ENCODE data around the gene UBAC2.
"Not testable (repeated sequence)": the region's sequence is repeated elsewhere in the genome, so short reads cannot be mapped to it uniquely, and the experiment has no call there.

Gene UBAC2

DNA sequence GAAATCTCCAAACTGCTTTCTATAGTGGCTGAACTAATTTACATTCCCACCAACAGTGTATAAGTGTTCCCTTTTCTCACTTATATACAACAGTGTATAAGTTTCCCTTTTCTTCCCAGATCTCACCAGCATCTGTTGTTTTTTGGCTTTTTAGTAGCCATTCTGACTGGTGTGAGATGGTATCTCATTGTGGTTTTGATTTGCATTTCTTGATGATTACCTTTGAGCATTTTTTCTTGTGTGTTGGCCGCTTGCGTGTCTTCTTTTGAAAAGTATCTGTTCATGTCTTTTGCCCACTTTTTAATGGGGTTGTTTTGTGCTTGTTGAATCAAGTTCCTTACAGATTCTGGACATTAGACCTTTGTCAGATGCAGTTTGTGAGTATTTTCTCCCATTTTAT is 49.0 kb downstream of the UBAC2 start:
- DNase-seq: not testable (repeated sequence)

DNA sequence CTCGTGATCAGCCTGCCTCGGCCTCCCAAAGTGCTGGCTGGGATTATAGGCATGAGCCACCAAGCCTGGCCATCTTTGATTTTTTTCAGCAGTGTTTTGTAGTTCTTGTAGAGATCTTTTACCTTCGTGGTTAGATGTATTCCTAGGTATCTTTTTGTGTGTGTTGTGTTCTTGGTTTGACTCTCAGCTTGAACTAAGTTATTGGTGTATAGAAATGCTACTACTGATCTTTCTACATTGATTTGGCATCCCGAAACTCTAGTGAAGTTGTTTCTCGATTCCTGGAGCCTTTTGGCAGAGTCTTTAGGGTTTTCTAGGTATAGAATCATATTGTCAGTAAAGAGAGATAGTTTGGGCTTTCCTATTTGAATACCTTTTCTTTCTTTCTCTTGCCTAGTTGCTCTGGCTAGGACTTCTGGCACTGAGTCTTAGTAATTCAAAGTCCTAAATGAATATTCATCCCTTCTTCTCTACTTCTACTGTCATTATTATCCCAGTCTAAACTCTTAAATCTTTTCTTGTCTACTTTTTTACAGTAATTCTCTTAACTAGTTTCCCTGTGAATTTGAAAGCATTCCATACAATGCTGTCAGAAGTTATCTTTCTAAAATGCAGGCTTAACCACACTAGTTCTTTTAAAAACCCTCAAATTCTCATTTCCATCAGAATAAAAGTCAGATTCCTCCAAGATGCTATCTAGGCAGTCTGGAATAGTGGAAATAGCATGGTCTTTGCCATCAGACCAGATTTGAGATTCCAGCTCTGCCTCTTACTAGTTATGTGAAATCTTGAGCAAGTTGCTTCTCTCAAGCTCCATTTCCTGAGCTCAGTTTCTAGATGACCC is 50.5 kb downstream of the UBAC2 start:
- DNase-seq: no peak

DNA sequence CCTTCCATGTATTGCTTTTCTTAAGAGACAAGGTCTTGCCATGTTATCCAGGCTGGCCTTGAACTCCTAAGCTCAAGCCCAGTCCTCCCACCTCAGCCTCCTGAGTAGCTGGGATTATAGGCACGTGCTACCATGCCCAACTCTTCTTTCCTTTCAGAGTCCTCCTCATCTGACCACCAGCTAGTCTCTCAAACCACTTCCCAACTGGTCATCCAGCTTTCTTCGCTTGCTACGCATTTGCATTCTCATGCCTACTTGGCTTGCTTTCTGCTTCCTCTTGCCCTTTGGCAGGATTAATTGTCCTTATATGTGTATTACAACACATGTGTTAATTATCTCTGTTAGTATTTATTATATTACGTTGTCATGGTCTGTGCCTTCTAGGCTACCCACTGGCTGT is 51.3 kb downstream of the UBAC2 start:
- DNase-seq: no peak

DNA sequence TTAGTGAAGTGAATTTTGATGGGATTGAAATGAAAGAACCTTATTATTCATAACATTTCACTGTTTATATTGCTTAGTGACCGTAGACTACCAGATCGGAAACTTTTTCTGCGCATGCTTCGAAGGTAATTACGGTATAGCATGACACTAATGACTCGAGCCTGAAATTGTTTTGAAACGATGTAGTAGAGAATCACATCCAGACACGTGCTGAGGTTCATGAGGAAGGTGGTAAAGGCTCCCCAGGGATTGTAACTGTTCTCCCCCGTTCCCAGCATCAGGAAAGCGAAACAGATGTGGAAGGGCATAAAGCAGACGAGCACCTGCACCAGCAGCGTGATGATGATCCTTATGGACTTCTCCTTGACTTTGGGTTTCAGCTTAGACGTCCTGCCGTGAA is 54.2 kb downstream of the UBAC2 start:
- DNase-seq: no peak

DNA sequence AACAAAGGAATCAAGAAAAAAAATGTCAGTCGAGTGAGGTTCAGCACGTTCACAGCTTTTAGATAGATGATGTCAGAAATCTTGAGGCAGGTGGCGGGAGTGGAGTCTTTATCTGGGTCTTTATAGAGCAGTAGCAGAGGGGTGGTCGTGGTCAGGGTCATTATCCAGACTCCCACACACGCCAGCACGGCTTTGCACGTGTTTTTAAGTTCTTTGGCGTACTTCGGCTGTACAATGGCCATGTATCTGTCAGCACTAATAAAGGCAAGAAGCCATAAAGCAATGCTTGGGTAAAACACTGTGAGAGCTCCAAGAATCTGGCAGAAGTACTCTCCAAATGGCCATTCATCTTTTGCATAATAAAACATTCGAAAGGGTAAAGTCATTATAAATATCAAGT is 54.6 kb downstream of the UBAC2 start:
- DNase-seq: no peak

DNA sequence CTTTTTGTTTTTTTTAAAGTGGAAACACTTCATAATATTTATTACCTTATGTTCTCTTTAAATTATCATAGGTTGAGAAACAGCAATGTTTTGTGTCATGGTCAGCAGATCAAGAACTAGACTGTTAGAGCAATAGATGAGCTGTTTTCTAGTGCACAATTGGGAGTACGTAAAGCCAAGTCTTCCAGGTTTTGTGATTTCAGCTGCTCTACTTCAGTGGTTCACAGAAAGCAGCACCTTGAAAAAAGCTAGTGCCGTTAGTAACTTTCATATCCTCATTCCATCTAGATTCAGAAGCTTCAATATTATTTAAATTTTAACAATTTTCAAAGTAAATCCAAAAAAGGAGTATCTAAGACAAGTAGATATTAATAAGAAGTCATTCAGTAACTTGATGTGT is 55.6 kb downstream of the UBAC2 start:
- no peak for DNase-seq

DNA sequence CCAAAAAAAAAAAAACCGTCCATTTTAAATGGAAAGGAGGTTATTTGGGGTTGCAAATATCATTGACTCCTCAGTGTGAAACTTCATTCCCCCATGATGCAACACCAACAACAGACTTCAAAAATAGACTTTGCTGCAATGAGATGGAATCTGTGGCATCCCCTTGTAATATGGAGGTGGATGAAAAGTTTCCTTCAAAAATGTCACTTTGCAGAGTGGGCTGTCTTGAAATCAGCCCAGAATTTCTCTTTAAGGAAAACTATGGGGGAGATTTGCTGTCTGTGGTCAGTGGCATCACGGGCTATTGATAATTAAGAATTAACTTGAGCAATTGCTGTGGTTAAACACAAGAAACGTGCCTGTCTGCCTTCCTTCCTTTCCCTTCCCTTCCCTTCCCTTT is 56.1 kb downstream of the UBAC2 start:
- DNase-seq: no peak

DNA sequence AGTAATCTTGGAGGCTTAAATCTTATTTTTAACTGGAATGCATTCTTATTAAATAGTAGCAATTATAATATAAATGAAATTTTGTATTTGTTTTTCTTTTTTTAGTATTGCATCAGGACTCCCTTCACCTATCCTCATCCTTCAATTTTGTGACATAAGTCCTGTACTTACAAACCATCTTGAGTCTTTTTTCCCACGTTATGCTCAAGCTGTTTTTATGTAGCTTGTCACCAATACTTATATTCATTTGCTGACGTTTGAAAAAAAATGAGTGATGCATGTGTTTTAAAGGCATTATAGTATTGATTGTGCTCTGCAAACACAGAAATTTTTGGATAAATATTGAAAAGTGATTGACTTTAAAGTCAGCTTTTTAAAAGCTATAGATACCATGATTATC is 56.6 kb downstream of the UBAC2 start:
- no peak for DNase-seq

DNA sequence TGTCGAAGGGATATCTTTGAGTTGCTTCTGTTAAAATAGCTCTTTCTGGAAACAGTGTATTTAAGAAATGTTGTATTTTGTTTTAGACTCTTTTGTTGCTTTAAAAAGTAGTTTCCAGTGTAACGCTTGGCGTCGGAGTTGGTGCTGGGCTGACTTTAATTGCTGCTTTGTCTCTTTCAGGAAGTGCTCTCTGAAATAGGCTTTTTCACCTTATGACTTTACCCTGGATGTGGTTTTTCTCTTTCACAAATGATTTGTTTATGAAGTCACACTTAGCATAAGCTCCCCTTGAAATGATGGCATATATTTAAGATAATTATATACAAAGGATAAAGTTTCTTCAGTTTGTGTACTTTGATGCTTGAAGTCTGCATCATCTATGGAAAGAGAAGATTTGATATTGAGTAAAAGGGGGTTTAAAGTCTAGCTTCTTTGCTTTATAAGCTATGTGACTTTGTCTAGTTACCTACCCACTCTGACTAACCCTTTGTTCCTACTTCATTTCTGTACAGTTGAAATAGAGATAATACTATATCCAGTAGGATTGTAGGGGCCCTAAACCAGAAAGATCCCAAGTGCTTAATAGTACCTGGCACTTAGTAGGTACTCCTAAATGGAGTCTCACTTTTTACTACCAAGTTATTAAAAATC is 57.7 kb downstream of the UBAC2 start, which contains the start of gene GPR18:
Gene GPR18 (minus strand): TSS at position 170 of the 651 bp plus-strand sequence. CDS start 2,507 bp downstream, outside the sequence.
- no peak for DNase-seq

DNA sequence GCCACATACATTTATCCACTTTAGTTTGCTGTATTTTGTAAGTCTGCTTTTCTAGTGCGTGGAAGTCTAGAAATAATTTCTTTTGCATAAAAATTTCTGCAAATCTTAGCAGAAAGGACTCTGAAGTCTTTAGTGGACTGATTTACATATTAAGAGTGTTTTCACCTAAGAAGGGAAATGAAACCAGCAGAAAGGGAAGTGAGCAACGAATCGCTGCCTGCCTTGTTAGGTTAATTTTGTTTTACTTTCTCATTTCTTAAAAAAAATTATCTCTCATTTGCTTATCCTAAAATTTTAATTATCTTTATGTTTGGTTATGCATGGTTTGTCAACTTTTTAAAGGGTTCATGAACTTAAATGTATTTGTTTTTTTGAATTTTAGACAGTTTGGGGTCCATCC is 58.3 kb downstream of the UBAC2 start:
- DNase-seq: no peak

DNA sequence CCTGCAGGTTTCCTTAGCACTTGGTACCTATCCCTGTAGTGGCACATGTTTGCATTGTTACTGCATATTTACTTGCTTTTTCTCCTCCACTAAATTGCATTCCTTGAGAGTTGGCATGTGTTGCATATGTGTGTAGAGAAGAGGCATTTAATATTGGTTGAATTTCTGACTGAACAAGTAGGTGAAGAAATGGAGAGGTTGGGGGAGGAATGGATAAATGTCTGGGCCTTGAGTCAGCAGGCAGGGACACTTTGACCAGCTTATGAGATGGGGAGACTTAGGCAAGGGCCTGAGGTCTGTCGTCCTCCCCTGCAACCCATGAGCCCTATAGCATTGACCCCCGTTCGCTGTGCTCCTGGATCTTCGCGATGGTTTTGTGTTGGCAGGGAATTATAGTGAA is 59.6 kb downstream of the UBAC2 start:
- DNase-seq: no peak

DNA sequence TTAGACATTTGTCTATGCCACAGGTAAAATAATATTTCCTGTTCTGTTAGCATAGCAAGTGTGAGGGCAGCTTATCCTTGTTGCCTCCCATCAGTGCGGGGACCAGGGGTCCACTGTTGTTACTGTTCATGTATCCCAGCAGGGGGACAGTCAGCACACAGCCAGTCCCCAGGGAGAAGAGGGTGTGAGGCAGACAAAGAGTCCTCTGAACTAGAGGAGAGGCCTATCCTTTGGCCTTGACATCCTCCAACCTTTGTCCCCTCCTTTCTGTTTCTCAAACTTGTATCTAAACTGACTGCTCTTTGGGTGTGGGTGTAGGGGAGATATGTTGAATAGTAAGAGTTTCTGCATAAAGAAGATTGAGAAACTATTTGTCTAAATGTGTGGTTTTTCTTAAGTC is 60.4 kb downstream of the UBAC2 start:
- no peak for DNase-seq

DNA sequence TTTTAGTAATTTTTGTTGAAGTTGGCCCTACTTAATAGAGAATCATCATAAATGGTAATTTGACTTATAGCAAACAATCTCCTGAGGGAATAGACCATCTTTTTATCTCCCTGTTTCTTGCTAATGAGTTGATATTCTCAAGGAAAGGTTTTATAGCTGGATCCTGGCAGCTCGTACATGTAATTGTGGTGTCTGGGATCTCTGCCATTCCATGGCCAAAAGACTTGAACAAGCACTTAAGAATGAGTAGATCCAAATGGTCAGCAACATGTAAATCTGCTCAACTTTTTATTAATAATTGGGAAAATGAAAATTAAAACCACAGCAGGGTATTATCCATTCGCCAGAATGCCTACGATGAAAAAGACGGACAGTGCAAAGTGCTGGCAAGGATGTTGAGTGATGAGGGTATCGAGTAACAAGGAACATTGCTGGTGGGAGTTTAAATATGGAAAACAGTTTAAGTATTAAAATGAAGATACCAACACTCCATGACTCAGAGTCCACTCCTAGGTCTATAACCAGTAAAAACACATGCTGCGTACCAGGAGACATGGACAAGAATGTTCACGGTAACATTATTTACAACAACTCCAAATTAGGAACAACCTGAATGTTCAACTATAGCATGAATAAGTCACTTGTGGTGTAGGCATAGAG is 62.6 kb downstream of the UBAC2 start:
- no peak for DNase-seq

DNA sequence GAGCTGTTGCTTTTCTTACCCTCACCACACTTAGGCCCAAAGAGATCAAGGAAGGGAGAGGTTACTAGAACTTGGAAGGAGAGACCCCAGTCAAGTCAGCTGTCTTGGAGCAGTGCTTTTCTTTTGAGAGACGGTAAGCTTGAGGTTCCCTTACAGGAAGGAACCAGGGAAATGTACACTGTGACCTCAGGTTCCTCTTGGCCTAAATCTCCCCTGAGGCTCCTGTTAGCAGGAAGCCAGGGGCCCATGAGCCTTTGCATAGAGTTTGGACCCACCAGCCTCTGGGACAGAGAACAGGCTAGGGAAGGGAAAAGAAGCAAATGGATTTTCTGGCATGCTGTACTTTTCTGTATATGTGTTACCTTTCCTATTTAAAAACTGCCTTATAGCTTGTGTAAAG is 63.4 kb downstream of the UBAC2 start:
- no peak for DNase-seq

DNA sequence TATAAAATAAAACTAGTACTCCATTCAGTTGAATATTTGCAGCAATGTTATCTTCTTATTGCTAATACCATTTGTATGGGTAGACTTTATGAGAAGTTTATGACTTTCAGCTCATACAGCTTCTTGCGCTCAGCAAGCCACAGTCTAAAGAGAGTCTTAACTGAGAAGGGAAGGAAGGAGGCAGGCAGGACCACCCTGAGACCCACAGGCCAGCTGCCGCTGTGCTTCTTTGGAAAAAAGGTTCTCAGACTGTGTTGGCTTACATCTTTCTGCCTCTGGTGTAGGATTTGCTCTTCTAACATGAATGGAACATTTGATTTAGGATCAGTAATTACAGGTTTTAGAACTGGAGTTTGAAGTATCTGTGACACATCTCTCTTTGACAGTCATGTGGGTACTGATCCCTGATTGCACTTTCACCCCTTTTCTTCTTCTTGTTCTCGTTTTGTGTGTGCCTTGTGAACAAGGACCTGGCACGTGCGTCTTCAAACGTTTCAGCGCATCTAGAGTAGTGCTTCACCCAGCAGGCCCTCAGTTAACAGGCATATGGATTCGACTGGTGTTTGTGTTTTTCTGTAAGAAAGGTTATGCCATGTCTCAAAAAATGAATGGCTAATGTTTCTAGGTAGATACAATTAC is 64.6 kb downstream of the UBAC2 start:
- DNase-seq: no peak

DNA sequence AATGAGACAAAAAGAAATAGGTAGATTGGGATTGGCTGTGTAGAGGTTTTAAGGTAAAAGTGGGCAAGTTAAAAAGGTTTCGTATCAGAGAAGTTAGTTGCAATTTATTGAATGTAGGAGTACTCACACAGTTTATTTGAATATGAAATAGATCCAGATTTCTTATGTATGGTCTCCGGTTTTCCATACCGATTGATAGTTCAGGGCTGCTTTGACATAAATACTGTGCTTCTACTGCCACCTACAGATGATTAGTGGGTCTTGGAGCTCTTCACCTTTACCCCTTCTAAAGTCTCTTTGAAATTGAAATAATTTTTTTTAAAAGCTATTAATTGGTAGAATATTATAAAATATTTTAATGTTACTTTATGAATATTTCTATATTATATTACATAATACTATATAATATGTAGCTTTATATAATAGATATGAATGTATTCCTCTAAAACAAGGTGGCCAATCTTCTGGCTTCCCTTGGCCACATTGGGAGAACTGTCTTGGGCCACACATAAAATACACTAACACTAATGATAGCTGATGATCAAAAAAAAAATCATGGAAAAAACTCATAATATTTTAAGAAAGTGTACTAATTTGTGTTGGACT is 65.3 kb downstream of the UBAC2 start:
- DNase-seq: peak; percentile 60 to 65

DNA sequence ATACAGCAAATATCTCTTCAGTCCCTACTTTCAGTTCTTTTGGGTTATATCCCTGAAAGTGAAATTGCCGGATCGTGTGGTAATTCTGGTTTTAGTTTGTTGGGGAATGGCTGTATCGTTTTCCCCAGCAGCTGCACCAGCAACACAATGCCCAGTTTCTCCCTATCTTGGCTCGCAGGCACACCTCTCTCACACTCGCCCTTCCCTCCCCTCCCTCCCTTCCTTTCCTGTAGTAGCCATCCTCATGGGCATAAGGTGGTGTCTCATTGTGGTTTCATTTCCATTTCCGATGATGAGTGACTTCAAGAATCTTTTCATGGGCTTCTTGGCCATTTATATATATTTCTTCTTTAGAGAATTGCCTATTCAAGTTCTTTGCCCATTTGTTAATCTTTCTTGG is 66.2 kb downstream of the UBAC2 start:
- no peak for DNase-seq

DNA sequence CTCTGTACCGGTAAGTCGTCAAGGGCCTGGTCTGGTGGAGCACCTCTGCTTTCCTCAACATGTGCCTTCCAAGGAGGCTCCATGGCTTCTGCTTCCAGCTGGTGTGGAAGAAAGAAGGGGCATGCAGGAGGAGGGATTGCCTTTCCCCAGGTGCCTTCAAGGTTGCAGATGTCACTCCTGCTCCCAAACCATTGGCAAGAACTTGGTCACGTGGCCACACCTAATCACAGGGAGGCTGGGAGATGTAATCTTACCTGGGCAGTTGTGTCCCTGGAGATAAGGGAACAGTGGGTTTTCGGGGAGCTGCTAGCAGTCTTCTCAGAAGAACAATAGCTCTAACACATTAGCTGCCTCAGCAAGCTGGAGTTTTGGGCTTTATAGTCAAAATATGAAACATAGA is 67.3 kb downstream of the UBAC2 start:
- DNase-seq: no peak

DNA sequence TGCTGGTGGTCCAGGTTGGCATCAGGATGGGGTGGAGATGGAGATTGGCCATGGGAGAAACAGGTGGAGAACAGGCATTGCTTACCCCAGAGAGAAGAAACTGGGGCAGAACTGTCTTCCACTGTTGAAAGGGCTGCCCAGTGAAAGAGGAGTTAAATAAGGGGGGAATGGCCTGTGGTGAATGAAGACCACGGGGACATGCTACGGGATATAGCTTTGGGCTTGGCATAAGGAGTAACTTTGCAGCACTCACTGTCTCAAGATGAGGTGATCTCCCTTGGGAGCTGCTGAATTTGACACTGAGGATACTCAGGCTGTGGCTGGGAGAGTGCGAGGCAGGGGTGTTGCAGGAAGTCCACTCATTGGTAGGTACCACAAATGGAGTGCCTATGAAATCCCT is 68.2 kb downstream of the UBAC2 start:
- DNase-seq: no peak

DNA sequence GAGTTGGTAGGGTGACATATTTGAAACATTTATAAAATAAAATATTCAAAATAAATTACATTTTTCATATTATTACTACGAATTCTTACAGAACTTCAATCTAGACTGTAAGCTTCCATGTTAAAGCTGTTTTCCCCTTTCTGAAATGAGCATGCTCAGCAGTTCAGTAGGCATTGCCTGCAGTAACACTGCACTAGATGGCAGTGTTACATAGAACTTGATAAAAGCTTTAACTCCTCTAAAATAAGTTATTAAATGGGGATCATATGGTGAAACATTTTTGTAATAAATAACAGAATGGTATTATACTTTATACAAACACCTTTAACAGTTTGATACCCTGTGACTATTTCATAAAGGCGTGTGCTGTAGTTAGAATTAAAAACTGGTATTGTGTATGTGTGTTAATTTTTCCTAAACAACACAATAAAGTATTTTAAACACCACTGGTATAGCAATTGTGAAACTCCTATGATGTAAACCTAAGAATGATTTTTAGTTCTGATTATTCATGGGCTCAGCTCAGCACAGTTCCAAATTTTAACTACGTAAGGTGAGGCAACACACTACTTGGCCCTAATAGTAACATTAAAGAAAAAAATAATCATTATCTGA is 69.1 kb downstream of the UBAC2 start:
- DNase-seq: peak; percentile 35 to 39

DNA sequence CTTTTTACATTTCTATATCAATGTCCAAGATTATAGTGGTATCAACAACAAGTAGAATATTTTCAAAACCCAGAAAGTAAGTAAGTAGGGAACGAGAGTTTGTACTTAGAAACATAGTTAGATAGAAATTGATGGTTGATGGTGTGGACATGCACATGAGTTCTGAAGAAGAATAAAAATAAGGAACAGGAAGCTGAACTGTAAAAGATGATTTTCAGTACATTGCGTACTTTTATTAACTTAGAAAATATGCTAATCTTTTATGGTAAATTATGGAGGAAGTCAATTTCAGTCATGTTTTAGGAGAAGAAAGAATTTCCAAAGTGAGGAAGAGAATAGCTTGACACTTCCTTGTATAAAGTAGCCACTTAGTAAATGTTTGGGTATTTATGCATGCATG is 69.9 kb downstream of the UBAC2 start:
- DNase-seq: no peak

DNA sequence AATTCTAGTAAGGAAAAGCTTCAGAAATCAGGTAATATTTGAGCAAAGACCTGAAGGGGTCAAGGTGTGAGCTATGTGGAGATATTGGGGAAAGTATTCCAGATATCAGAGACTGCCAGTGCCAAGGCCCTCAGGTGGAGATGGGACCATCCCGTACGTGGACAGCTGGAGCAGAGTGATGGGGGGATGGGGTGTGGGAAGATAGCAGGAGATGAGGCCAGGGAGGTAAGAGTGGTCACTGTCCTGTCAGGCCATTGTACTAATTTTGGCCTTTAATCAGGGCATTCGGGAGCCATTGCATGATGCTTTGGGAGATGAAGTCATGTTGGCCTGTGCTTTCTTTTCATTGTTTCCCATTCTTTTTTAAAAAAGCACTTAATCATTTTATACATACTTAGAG is 70.6 kb downstream of the UBAC2 start:
- no peak for DNase-seq

DNA sequence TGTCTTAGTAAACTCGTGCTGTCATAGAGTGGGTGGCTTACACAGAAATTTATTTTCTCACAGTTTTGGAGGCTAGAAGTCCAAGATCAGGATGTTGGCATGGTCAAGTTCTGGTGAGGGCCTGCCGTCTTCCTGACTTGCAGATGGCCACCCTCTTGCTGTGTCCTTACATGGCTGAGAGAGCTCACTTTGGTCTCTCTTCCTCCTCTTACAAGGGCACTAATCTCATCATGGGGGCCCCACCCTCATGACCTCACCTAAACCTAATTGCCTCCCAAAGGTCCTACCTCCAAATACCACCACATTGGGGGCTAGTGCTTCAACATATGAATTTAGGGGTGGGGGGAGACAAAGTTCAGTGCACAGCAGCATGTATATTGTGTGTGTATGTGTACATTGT is 71.8 kb downstream of the UBAC2 start:
- DNase-seq: no peak

Measured in SHP77 (cell line).